Stimulated activated CD4-positive, alpha-beta T cell treated with anti-CD3 and anti-CD28 coated beads, Interleukin-1b, Interleukin-23, amount 100 ng/mL, for 1 hour (primary cell): ENCODE results near the gene CDH7.

Experiments
- DNase-seq, 2 donors: peaks; one replicate each; pipeline ENCODE4 v3.0.0-alpha.2; 2020; ENCODE audit warnings: low read depth in 2 of 2

The CDH7 gene

DNA sequence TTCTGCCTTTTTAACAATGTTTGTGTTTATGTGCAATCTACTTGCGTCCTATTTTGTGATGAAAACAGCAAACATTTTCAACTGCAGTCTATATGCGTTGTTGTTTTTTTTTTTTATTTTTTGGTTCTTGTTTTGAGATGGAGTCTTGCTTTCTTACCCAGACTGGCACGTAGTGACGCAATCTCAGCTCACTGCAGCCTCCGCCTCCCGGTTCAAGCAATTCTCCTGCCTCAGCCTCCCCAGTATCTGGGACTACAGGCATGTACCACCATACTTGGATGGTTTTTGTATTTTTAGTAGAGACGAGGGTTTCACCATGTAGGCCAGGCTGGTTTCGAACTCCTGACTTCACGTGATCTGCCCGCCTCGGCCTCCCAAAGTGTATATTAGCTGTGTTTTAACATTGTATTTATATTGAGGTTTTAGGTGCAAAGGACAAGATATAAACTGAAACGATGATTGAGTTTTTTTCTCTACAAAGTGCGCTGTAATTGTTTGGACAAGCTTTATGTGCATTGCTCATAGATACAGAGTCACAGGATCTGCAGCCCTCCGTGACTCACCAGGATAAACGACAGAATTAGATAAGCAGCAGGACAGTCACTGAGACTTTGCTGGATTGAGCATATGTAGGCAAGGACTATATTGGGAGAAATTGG, 17.4 kb downstream of the CDH7 start:
- no peak for DNase-seq

DNA sequence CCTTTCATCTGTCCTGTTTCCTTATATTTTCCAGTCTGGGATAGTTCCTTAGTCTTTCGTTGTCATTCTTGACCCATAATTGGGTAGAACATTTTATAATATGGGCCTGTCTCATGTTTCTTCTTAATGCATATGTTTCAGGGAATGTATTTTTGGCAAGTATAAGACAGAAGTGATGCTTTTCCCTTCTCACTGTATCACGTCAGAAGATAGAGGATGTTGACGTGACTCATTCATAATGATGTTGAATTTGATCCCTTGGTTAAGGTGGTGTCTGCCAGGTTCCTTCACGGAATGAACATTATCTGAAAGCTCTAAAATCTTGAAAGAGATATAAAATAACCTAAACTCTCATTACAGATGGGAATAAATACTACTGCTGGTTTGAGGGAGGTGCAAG, 18.8 kb downstream of the CDH7 start:
- no peak for DNase-seq

DNA sequence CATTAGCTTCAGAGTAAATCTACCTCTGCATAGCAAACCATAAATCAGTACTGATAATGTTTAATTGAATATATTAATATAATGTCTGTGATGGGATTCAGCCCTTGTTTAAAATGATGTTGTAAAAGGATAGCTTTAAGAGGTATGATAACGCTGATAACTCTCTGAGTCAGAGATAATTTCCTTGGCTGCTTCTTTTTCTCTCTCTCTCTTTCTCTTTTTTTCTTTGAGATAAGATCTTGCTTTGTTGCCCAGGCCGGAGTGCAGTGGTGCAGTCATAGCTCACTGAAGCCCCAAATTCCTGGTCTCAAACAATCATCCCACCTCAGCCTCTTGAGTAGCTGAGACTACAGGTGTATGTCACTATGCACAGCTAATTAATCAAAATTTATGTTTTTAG, 35.7 kb downstream of the CDH7 start:
- DNase-seq = no peak

DNA sequence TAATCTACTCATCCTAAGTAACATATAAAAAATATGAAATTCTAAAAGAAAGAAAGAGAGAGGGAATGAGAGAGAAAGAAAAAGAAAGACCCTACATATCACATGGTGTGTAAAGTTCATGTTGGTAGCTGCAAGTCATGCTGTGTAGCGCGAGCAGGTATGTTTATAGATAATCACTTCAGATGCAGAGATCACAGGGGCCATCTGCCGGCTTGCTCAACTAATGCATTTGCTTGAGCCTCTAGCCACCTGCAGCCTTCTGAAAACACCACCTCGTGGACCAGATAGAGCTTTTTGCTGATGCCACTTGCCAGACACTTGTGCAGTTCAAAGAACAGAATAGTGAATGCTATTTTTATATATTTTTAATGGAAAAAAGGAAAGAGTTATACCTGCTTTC, 37.6 kb downstream of the CDH7 start:
- DNase-seq = no peak

DNA sequence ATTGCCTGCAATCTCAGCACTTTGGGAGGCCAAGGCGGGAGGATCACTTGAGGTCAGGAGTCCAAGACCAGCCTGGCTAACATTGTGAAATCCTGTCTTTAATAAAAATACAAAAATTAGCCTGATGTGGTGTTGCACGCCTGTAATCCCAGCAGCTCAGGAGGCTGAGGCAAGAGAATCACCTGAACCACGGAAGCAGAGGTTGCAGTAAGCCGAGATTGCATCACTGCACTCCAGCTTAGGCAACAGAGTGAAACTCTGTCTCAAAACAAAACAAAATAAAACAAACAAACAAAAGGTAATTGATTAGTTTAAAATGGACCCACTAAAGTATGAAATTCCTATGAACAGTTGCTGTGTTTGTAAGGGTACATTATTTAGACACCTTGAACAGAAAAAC, 39.8 kb downstream of the CDH7 start:
- no peak for DNase-seq

DNA sequence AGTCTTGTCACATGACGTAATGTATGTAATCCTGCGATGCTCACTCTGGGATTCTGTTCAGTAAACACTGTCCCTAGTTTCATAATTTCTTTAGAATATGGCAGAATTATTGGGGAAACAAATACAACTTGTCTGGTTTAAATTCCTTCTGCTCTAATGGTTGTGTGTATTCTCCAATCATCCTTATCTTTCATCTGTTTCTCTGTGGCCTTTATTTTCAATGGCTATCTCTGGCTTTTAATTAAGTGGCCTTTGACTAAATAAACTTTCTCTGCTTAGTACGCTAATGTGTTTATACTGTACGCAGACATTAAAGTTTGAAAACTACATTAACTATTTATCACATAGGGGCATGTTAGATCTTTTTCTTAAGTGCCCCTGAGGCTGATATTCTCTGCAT, 40.9 kb downstream of the CDH7 start:
- DNase-seq = no peak

DNA sequence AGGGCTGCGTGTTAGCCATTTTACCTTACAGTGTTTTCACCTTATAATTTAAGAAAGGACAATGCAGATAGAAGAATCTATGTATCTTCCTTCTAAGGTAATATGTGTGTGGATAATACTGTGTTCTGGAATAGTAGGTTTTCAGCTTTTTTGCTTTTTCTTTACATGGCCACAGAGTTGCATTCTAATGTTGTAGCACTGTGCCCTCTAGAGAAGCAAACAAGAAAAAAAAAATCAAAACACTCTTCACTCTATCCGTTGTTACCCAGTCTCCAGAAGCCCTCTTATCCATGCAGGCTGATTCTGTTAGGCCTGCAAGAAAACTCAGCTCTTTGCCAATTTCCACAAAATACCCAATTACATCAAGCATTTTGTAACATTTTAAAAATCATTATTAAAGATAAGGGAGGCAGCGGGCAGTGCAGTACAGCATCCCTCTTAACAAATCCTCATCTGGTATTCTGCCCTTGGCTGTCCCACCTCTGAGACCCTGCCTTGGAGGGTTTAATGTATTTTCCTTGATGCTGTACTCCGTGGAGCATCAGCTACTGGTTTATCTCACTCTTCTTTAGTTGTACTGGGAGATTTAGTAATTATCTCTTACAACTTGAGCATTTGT, 41.8 kb downstream of the CDH7 start:
- DNase-seq = no peak

DNA sequence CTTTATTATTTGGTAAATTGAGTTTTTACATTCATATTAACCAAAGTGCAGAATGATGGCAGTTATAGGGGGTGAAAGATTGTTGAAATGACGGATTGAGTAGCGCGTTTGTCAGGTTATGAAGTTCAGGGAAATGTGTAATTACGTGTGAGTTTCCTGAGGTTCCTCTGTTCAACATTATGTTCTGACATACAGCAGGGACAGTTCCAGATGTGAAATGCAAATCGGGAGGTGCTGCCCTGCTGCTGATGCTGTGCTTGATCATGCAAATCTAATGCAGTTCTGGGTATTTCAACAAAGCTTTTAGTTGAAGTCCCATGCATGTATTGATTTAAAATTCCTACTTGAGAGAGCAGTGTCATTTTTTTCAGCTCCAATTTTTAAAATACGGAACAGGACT, 57.9 kb downstream of the CDH7 start:
- DNase-seq = no peak

DNA sequence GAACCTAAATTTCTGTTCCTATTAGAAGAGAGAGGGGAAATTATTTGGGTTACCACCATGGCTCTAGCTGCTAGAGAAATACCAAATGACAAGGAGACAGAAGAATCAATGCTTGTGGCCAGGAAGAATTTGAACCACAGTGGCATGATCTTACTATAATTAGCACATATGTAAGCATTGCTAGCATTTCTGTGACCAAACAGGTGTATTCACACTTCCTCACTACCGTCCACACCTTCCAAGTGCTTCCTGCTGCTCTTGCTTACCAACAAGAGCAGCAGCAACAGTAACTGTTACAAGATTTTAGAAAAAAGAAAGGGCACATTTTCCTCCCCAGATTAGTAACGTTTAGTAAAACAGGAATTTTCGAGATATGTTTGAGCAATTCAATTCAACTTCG, 60.5 kb downstream of the CDH7 start:
- DNase-seq = no peak

DNA sequence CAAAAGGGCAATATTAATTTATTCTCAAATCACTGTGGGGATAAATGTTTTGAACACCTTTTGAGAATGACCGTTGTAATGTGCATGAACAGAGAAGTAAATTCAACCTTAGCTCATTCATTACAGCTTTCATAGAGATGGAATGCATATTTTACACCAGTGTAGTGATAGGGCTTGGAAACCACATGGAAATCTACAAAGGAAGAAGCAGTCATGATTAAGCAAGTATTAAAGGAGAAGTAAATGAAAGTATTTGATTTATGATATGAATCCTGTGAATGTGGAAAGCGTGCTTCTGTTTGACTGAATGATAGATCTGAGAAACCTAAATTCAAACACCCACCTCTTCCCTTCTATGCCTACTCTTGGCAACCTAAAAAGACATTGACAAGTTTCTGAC, 64.7 kb downstream of the CDH7 start:
- DNase-seq = no peak

DNA sequence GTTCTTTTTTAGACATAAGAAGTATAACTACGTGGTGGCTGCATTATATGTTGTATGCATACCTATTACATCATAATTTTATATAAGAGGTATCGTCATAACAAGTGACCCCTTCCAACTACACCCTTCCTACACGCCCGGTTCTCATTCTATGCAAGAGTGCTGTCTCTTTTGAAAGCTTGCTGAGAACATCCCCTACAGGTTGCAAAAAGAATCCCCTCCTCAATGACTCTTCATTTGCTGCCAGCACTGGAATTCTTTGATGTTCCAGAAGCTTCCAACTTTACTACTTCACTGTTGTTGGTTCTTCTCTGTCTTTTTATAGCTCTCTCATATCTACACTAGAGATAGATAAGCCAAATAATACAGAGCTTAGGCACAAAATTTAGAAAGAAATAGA, 66.4 kb downstream of the CDH7 start:
- DNase-seq = no peak

DNA sequence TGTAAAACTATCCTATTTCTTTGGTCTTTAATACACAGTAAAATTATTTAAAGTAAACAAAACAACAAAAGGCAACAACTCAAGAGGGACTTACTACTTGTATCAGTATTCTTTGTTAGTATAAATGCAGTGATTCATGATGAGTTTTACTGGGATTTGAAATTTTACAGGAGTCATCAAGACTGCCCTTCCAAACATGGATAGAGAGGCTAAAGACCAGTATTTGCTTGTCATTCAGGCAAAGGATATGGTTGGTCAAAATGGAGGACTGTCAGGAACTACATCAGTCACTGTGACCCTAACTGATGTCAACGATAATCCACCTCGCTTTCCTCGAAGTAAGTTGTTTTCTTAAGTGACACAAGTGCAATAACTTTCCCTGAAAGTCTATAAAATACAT, 71.1 kb downstream of the CDH7 start:
- DNase-seq = no peak

DNA sequence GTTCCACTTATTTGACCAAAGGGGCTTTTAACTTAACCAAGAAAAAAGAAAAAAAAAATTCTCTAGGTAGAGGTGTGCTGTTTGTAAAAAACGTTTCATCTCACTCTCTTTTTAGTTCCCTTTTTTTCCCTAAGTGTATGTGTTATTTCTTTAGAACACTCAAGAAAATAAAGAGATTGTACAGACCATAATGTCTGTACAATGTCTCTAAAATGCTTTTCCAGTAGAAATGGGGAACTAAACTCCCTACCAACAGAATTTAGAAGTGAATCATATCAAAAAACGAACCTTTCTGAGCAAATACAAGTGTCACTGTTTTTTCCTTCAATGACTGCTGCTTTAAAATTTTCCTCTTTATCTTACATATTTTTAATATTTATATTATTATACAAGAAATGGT, 72.0 kb downstream of the CDH7 start:
- no peak for DNase-seq

DNA sequence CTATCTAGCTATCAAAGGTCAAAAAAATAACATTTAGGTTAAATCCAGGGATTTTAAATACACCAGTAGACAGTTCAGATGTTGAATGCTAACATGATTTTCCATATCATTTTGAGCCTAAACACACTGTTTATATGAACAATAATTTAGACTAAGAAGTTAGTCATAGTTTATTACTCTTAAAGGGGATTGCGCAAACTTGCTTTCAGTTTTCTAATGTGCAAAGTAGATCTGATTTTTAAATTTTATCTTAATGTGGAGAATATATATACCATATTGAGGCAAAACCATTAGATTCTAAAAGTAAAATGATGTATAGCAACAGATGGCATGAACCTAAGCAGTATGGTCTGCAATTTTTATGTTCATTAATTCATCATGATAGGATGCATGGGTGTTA, 76.6 kb downstream of the CDH7 start:
- no peak for DNase-seq

DNA sequence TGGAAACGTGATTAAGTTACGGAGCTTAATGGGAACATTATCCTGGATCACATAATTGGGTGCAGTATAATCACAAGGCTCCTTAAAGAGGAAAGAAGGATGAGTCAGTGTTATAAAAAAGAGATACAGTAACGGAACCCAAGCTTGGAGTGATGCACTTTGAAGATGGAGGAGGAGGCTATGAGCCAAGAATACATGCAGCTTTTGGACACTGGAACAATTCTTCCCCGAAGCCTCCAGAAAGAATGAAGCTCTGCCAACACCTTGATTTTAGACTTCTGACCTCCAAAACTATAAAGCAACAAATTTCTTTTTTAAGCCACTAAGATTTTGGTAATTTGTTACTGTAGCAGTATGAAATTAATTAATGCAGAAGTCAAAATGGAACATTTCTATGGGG, 85.1 kb downstream of the CDH7 start:
- no peak for DNase-seq

DNA sequence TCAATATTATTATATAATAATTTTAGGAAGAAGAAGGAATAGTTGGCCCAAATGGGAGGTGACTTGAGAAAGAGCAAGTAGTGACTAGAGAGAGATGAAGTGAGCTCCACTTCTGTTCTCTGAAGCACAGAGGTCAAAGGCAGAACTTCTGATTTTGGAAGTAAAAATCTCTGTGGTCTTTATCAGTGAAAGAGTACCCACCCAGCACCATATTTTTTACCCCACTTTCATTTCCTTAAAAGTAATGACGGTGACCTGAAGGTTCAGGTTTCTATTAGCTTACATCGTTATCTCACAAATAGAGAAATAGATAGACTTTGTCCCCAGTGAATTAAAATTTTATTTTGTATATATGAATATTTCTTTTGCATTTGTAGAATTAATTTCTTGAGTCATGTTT, 95.3 kb downstream of the CDH7 start:
- DNase-seq = no peak

DNA sequence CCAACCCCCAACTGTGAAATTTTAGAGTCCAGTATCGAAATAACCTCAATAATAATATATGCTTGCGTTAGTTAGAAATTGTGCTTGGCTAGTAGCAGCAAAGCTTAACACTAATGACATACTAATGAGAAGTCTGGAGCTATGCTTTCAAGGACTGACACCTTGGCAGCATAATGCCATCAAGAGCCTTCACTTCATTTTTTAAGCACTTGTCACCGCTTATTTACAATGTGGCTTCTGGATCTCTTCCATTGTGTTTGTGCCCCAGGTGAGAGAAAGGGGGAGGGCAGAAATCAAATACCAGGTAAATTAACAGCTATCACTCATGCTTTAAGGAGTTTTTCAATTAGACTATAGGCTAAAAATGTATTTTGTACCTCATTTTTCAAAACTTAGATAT, 101.5 kb downstream of the CDH7 start:
- DNase-seq = no peak

DNA sequence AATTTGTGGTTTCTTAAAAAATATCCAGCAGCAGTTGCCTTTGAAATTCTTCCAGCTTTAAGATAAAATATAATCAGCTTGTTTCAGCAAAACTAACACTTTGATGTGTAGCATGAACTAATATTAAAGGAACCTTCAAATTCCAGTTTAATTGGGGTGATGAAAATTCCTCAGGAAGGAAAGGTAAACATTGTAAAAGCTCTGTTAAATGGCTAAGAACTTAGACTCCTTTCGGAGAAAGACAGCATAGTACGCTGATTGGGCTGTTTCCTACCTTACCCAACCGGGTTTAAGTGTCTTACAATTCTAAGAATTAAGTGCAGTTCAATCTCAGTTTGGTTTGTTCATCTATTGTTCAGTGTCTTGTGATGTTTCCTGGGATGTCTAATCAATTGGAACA, 108.3 kb downstream of the CDH7 start:
- DNase-seq = no peak

DNA sequence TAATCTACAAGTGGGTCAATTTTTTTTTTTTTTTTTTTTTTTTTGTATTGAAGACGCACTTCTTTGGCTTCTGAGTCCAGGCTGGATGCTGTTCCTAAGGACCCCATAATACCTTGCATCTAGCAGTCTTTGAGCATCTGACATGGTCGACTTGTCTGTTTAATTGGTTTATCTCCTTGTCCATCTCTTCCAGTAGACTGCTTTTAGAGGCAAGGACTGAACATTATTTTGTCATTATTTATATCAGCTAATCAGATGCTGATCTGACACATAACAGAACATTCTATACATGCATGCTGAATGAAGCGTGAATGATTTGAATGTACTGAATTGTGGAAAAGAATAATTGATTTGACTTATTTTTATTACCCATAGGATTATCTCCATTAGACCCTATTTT, 118.7 kb downstream of the CDH7 start:
- no peak for DNase-seq

DNA sequence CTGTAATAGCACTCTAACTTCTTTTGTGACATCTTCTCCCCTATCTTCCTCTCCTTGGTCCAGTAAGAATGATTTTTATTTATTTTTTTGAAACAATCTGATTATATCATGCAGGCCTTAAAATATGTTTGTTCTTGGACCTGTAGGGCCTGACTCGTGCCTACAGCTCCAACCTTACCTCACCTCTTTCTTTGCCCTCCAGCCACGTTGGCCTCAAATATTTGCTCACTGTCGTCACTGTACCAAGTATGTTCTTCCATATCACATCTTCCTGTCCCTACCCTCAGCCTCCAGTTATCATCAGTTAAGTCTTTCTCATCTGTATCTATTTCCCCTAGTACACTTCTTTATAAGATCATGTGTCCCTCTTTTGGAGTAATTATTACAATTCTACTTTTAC, 125.5 kb downstream of the CDH7 start:
- no peak for DNase-seq

DNA sequence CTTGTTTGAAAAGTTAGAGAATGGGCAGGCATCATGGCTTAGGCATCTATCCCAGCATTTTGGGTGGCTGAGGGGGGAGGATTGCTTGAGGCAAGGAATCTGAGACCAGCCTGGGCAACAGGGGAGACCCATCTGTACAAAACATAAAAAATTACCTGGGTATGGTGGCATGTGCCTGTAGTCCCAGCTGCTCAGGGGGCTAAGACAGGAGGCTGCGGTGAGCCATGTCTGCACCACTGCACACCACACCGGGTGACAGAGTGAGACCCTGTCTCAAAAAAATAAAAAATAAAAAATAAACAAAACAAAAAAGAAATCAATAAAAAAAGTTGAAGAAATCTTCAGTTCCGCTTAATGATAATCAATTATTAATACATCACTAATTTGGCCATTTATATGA, 146.5 kb downstream of the CDH7 start:
- no peak for DNase-seq

DNA sequence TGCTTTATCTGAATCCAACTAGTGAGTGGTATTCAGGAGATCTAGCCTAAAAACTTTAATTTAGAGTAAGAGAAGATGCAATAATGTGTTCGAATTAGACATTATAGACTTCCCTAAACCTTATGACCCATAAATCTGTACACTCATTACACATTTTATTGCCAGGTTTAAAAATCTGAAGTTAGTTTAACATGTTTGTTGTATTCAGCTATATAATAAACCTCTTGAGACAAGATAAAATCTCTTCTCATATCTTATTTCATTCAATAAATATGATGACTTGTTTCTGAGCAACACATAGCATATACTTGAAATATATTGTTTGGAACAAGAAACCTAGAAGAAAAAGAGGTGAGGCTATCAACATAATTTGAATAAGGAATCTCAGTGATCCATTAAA, 150.7 kb downstream of the CDH7 start:
- no peak for DNase-seq

DNA sequence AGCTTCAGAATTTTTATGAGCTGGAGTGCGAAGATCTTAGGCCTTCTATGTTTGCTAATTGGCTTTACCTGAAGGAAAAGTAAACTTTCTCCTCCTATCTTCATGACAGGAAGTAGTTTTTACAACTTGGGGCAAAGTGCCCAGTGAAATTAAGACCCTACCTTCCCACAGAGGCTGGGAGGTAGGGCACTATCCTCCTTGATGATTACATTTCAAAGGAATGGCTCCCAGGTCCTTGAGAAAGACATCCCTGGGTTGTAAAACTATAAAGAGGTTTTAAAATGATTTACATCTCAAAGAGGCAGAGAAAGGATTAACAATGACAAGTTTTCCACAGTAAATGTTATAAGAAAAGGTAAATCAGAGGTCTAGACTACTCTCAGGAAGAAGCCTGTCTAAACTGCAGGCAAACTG, 155.8 kb downstream of the CDH7 start:
- DNase-seq = no peak

DNA sequence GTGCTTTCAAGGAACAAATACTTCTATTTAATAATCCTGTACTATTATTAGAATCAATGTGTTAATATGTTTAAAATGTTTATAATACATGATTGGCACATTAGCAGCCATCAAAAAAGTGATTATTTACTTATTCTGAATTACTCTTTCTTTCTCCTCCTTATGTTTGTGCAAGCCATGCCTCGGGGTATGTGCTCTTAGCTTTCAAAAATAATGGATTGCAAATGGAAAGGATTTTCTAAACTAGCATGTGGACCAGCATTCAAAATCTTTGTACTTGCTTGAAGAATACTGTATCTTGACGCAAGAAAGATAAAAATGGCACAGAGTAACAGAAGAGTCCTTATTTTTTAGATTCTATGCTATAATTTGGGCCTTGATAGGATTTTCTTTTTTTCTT, 156.5 kb downstream of the CDH7 start:
- DNase-seq = no peak
